ENCODE results near the gene EEA1. TPM values are rescaled to one million over a fixed set of nuclear protein-coding genes. Genes with fewer than 3 reads are reported as not detected.
A peak's percentile ranks its signal among the peaks of the same experiment; 100 is the strongest.

Gene EEA1
- total RNA-seq, 1 donor from 2014 or later: 19.6 TPM

GRCh38 chr12:92740411-92740810, 188.7 kb downstream of the EEA1 start:
- H3K9me3 Mint-ChIP-seq (ENCODE audit: low read depth): no peaks in the 10 kb centered on the region
- H3K4me1 Mint-ChIP-seq (ENCODE audit: low read depth): peaks cover 2% of the 10 kb centered on the region
- no peak for DNase-seq (ENCODE audit: low spot score, unreplicated experiment)
- H3K27me3 Mint-ChIP-seq: peaks cover 3% of the 10 kb centered on the region
- H3K27ac Mint-ChIP-seq: no peak overlapping the region
- no peaks in the 10 kb centered on the region for H3K36me3 Mint-ChIP-seq (ENCODE audit: insufficient read depth)
- TF ChIP-seq, protein P1, sequence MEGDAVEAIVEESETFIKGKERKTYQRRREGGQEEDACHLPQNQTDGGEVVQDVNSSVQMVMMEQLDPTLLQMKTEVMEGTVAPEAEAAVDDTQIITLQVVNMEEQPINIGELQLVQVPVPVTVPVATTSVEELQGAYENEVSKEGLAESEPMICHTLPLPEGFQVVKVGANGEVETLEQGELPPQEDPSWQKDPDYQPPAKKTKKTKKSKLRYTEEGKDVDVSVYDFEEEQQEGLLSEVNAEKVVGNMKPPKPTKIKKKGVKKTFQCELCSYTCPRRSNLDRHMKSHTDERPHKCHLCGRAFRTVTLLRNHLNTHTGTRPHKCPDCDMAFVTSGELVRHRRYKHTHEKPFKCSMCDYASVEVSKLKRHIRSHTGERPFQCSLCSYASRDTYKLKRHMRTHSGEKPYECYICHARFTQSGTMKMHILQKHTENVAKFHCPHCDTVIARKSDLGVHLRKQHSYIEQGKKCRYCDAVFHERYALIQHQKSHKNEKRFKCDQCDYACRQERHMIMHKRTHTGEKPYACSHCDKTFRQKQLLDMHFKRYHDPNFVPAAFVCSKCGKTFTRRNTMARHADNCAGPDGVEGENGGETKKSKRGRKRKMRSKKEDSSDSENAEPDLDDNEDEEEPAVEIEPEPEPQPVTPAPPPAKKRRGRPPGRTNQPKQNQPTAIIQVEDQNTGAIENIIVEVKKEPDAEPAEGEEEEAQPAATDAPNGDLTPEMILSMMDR (IDR thresholded peaks at IDR 0.05; ENCODE audit: unreplicated experiment): no peak
- no peak overlapping the region for H3K4me3 Mint-ChIP-seq (ENCODE audit: low read depth)

DNA sequence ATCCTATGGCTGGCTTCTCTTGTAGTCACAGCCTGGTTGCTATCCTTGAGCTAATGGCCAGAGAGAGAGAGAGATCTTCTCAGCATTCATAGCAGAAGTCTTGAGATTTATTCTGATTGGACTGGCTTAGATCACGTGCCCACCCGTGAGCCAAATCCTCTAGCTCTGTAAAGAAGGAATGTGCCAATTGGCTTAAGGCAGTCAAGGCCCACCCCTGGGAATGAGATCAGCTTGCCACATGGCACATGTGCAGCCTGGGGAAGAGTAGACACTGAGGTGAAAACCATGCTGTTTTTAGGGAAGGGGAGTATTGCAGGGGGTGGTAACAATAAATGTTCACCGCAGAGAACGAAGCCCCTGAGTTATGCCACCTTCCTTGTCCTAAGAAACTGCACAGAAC, 190.0 kb downstream of the EEA1 start:
- Mint-ChIP-seq H3K9me3 (ENCODE audit: low read depth) (no peaks in the 10 kb centered on the region), H3K4me1 (ENCODE audit: low read depth) (peaks cover 2% of the 10 kb centered on the region), H3K36me3 (ENCODE audit: insufficient read depth) (no peaks in the 10 kb centered on the region), H3K27ac (no peak overlapping the region), H3K27me3 (peaks cover 3% of the 10 kb centered on the region), H3K4me3 (ENCODE audit: low read depth) (no peak overlapping the region)
- no peak for DNase-seq (ENCODE audit: low spot score, unreplicated experiment)
- TF ChIP-seq, protein P1 (IDR thresholded peaks at IDR 0.05; ENCODE audit: unreplicated experiment): no peak

- Mint-ChIP-seq H3K9me3 (ENCODE audit: low read depth) (no peaks in the 10 kb centered on the region), H3K27ac (no peak overlapping the region), H3K27me3 (peaks cover 3% of the 10 kb centered on the region), H3K4me3 (ENCODE audit: low read depth) (no peak overlapping the region), H3K4me1 (ENCODE audit: low read depth) (peaks cover 2% of the 10 kb centered on the region), H3K36me3 (ENCODE audit: insufficient read depth) (no peaks in the 10 kb centered on the region)
- TF ChIP-seq, protein P1 (IDR thresholded peaks at IDR 0.05; ENCODE audit: unreplicated experiment): no peak
- no peak for DNase-seq (ENCODE audit: low spot score, unreplicated experiment)
Observed at GRCh38 chr12:92737855-92738850, 190.9 kb downstream of the EEA1 start.

DNA sequence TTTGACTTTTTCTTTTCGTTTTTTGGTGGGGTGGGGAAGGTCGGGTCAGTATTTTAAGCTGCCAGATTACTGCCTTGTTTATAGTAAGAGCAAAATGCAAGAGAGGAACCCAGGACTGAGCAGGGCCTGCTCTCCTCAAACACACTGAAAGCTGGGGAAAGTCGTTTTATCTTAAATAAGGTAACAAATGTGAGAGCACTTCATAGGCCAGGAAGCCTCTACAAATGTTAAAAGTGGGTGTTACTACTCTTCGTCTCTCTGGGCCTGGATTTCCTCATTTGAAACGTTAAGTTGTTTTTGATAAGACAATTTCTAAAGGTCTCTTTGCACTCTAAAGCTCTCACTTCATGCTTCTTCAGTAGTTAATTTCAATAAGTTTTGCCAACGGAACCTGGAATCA, 192.5 kb downstream of the EEA1 start:
- DNase-seq (ENCODE audit: low spot score, unreplicated experiment): no peak
- Mint-ChIP-seq H3K4me3 (ENCODE audit: low read depth) (no peak overlapping the region), H3K4me1 (ENCODE audit: low read depth) (peaks cover 2% of the 10 kb centered on the region), H3K36me3 (ENCODE audit: insufficient read depth) (no peaks in the 10 kb centered on the region), H3K27me3 (no peaks in the 10 kb centered on the region), H3K9me3 (ENCODE audit: low read depth) (no peaks in the 10 kb centered on the region), H3K27ac (no peak overlapping the region)
- TF ChIP-seq, protein P1 (IDR thresholded peaks at IDR 0.05; ENCODE audit: unreplicated experiment): no peak

- Mint-ChIP-seq H3K27ac (no peak overlapping the region), H3K36me3 (ENCODE audit: insufficient read depth) (no peaks in the 10 kb centered on the region), H3K27me3 (no peaks in the 10 kb centered on the region), H3K4me1 (ENCODE audit: low read depth) (peaks cover 2% of the 10 kb centered on the region), H3K9me3 (ENCODE audit: low read depth) (no peaks in the 10 kb centered on the region), H3K4me3 (ENCODE audit: low read depth) (no peak overlapping the region)
- DNase-seq (ENCODE audit: low spot score, unreplicated experiment): no peak
- TF ChIP-seq, protein P1 (IDR thresholded peaks at IDR 0.05; ENCODE audit: unreplicated experiment): peak; percentile 9
Observed at GRCh38 chr12:92735131-92735721, 193.9 kb downstream of the EEA1 start.
